HG03354 (cell line): ENCODE results near the gene IFITM1.
"Not testable (repeated sequence)": the region's sequence is repeated elsewhere in the genome, so short reads cannot be mapped to it uniquely, and the experiment has no call there.

Experiments used
- ATAC-seq: cut with Tn5 transposase; IDR thresholded peaks from one replicate; pipeline ENCODE4 v1.9.1; 2021; ENCODE audit warnings: mild to moderate bottlenecking; ENCODE audit not compliant: unreplicated experiment, poor library complexity, severe bottlenecking

The IFITM1 gene

DNA sequence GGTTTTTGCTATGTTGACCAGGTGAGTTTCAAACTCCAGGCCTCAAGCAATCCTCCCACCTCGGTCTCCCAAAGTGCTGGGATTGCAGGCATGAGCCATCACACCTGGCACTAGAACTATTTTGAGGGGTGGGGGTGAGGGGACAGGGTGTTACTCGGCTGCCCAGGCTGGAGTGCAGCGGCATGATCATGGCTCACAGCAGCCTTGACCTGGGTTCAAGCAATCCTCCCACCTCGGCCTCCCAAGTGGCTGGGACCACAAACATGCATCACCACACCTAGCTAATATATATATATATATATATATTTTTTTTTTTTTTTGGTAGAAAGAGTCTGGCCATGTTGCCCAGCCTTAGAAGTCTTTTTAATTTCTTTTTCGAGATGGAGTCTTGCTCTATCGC is 23.9 kb downstream of the IFITM1 start:
- no peak for ATAC-seq

DNA sequence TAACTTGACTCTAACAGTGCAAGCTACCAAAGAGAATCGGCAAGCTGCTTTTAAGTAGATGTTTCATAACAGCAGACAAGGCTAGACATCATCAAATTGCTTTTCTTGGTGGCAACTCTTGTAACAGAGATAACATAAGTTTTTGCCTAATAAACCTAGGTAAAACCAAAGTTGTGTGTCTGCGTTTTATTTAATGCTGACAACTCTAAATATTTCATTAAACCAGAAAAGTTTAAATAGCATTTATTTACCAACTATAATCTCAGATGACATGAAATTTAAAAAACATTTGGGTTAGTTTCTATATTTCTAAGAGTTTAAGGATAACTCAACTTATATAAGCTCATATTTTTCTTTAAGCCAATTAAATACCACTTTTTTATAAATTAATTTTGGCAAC is 26.1 kb downstream of the IFITM1 start:
- ATAC-seq: no peak

DNA sequence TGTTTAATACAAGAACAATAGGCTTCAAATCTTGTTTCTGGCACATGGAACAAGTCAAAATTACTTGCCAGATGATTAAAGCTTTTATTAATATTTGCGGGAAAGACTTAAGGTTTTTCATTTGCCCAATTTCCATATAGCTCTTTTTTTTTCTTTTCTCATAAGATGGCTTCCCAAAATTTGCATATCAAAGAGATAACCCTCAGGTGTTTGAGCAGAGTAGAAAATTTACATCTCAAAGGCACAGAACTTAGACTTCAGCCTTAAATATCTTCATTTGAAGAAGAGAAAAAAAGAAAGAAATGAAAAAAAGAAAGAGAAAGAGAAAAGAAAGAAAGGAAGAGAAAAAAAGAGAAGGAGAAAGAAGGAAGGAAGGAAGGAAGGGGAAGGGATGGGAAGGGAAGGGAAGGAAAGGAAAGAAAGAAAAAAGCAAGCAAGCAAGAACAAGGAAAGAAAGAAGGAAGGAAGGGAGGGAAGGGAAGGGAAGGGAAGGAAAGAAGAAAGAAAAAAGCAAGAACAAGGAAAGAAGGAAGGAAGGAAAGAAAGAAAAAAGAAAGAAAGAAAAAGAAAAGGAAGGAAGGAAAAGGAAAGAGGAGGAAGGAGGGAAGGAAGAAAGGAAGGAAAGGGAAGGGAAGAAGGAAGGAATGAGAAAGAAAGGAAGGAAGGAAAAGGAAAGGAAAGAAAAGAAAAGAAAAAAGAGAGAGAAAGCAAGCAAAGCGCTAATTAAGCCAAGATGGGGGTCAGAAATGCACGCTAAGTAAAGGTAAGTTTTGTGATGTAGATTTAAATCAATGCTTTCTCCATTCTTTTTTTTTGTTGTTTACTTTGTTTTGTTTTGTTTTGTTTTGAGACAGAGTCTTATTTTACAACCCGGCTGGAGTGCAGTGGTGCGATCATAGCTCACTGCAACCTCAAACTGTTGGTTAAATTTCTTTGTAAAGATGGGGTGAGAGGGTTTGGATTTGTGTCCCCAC is 27.0 kb downstream of the IFITM1 start:
- no peak for ATAC-seq

- ATAC-seq: no peak
These were observed 28.5 kb downstream of the IFITM1 start for GRCh38 chr11:342328-342727.

DNA sequence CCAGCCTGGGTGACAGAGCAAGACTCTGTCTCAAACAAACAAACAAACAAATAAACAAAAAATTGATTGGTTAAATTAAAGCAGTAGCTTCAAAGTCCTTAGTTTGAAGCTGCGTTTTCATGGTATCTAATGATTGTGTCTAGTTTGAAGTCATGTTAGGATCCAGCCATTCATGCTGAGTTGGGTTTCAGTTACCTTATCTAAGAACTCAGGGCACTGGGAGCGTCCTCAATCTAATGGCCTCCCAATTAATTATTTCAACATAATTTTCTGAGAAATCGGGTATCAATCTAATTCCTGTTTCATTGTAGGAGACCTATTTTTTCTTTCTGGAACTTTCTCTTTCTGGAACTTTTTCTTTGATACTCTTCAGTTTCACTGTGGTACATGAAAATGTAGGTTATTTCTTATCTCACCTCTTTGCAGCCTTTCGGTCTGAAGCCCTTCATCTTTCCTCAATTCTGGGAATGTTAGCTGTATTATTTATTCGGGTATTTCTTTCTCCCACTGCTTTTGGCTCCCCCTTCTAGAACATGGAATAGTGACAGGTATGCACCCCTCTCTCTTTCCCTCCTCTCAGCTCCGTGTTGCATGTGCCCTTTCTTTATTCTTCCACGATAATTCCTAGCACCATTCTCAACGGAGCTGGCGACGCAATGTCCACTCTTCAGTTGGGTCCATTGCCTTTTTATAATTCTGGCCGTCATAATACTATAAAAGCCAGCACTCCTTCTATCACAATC is 31.2 kb downstream of the IFITM1 start:
- no peak for ATAC-seq

DNA sequence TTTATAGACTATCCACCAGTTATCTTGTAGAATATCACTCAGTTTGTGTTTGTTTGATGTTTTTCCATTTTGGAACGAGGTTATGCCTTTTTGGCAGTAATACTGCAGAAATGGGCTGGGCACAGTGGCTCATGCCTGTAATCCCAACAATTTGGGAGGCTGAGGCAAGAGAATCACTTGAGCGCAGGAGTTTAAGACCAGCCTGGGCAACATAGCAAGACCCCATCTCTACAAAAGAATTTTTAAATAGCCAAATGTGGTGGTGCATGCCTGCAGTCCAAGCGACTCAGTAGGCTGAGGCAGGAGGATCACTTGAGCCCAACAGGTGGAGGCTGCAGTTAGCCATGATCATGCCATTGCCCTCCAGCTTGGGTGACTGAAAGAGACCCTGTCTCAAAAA is 32.7 kb downstream of the IFITM1 start:
- no peak for ATAC-seq

- ATAC-seq: not testable (repeated sequence)
These were observed 35.6 kb downstream of the IFITM1 start for GRCh38 chr11:349270-349954.

DNA sequence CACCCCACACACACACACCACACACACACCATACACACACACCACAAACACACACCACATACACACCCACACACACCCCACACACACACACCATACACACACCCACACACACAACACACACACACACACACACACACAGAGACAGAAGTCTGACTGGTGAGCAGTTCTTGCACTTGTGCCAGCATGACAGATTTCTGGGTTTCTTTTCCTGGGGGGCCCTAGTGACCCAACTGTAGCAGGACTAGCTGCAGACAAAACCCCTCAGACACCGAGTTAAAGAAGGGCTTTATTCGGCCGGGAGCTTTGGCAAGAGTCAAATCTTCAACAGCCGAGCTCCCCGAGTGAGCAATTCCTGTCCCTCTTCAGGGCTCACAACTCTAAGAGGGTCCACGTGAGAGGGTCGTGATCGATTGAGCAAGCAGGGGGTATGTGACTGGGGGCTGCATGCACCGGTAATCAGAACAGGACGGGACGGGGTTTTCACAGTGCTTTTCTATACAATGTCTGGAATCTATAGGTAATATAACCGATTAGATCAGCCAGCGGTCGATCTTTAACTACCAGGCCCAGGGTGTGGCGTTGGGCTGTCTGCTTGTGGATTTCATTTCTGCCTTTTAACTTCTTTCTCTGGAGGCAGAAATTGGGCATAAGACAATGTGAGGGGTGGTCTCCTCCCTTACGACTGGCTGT is 36.3 kb downstream of the IFITM1 start:
- ATAC-seq: not testable (repeated sequence)

- no peak for ATAC-seq
These were observed 36.9 kb downstream of the IFITM1 start for GRCh38 chr11:350723-351255.

GRCh38 chr11:351411-351810 is 37.6 kb downstream of the IFITM1 start:
- no peak for ATAC-seq

- ATAC-seq: no peak
These were observed 38.7 kb downstream of the IFITM1 start for GRCh38 chr11:352456-353031.

GRCh38 chr11:353179-353873 is 39.5 kb downstream of the IFITM1 start:
- no peak for ATAC-seq

DNA sequence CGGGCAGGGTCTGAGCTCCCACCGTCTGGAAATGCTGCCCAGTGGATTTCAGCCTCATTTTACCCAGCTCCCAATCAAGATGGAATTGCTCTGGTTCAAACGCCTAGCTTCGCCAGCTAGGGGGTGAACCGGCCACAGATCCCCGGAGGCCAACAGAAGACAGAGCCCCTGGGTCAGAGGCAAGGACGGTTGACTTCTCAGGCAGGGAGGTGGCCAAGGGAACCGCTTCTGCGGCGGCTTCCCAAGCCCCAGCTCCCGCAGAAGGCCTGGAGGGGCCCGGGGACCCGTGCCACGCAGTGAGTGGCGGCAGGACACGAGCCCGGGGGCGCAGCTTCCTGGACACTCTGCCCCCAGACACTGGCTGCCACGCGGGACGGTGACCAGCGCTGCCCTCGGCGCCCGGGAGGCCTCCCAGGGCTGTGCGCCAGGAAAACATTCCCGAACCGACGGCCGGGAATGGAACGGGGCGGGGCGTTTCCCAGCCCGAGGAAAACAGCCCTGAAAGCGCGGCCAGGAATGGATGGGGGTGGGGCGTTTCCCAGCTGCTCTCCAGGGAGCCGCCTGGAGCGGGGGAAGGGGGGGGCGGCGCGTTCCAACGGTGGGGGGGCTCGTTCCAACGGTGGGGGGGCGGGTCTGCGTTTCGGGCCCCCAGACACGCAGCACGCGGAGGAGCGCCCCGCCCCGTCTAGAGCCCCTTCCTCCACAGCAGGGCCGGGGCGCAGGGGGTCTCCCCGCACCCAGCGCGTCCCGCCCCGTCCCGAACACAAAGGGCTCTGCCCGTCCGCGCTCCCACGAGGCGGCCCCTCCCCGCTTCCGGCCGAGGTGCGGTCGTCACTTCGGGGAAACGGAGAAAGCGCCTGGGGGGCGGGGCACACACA is 42.0 kb downstream of the IFITM1 start:
- peak; percentile 58 for ATAC-seq

DNA sequence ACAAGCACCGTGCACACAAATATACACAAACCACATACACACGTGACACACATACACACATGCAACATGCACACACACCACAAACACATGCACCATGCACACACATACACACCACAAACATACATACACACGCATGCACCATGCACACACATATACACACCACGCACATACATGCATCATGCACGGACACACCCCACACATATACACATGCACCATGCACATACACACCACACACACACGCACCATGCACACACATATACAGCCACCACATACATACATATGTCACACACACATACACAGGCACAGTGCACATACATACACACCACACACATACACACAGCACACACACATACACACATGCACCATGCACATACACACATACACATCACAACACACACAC is 42.8 kb downstream of the IFITM1 start:
- ATAC-seq: no peak

DNA sequence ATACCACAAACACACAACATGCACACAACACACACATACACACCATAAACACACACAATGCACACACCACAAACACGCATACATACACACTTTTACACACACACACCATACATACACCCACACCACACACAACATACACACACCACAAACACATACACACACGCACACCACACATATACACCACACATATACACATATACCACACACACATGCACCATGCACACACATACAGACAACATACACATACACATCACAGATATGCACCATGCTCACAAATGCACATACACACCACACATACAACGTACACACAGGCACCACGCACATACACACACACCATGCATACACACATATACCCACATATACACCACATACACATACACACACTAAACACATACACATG is 43.7 kb downstream of the IFITM1 start:
- ATAC-seq: no peak

GRCh38 chr11:358129-358800 is 44.4 kb downstream of the IFITM1 start:
- ATAC-seq: no peak

- ATAC-seq: no peak
These were observed 45.4 kb downstream of the IFITM1 start for GRCh38 chr11:359181-359714.
